Heart left ventricle (tissue), 13 donors: ENCODE data around the gene IFFO2.

ENCODE experiments used
- CTCF ChIP-seq, 12 donors: fragments of 200-600 bp; sonication (generic) in 4 of 12; IDR thresholded peaks; one replicate each; pipeline versions ENCODE4 v1.5.0 to v1.8.0; 2018 to 2022; ENCODE audit warnings: antibody characterized with exemption in 12 of 12, mild to moderate bottlenecking in 5 of 12
- POLR2A ChIP-seq, 2 donors: fragments of 450-650 bp; IDR thresholded peaks; one replicate each; pipeline ENCODE4 v1.6.1; 2017; ENCODE audit warnings: antibody characterized with exemption in 2 of 2, mild to moderate bottlenecking in 2 of 2, moderate library complexity in 2 of 2
- donor health status: ischemic (EF 13 %, LVEDD 7.1; RV severe dilation, severe dysfunction).
- donor health status: DM: no; HTN: yes; CAD: no.
- donor health status: DM: no; HTN: no; CAD: no.
- donor health status: ischemic (EF 25% LVEDD 6.9; RV normal size, moderate dysfunction).
- donor health status: ischemic (EF 25% LVEDD 5.7; RV mildly dilated, moderate dysfunction).
- donor health status: ischemic (EF 35%, LVEDD 5.7; RV mildly dilated, moderate dysfunction).
- donor health status: nonischemic (EF 11% LVEDD 7.7; RV severe dilation, severe dysfunction).
- donor health status: DM: yes; HTN: yes; CAD: no.
- donor health status: PGD.
- donor health status: ischemic (EF 29% LVEDD 5.4; RV normal size, mild dysfunction).
- donor health status: nonischemic (EF 23%, LVEDD 6.1; RV moderate dilation, normal function).

- TF ChIP-seq CTCF (IDR thresholded peaks at IDR 0.05) (no peak), POLR2A (IDR thresholded peaks at IDR 0.05) (no peak)
Observed at GRCh38 chr1:18963968-18964367, 7.5 kb upstream of the IFFO2 start.
